Astrocyte (in vitro differentiated cells and primary cell): ENCODE results near the gene MMP21. TPM values are rescaled to one million over a fixed set of nuclear protein-coding genes. Genes with fewer than 3 reads are reported as not detected.

ENCODE experiments used
- DNase-seq: peaks from one replicate; pipeline ENCODE4 v3.0.0-alpha.2; 2010; ENCODE audit warnings: low read depth
- FAIRE-seq: peaks from 2 replicates; lab custom pipeline; 2011; peaks lifted over from hg19 to GRCh38; lab: Jason Lieb, UNC
- H2AFZ ChIP-seq: 2 replicates; pipeline ENCODE4 v1.6.0; 2012; ENCODE audit warnings: low read depth, low read length, inconsistent platforms
- H3K27ac ChIP-seq: 2 replicates; pipeline ENCODE4 v1.5.1; 2011; ENCODE audit warnings: low read depth, low read length, inconsistent platforms
- H3K27me3 ChIP-seq: 2 replicates; pipeline ENCODE4 v1.6.0; 2011; ENCODE audit warnings: low read length, inconsistent platforms; ENCODE audit not compliant: insufficient read depth
- H3K36me3 ChIP-seq: 2 replicates; pipeline ENCODE4 v1.5.1; 2011; ENCODE audit warnings: low read length, inconsistent platforms; ENCODE audit not compliant: insufficient read depth
- H3K4me1 ChIP-seq: 2 replicates; pipeline ENCODE4 v1.5.1; 2011; ENCODE audit warnings: low read length, inconsistent platforms; ENCODE audit not compliant: insufficient read depth
- H3K4me2 ChIP-seq: 2 replicates; pipeline ENCODE4 v1.6.0; 2012; ENCODE audit warnings: low read length, inconsistent platforms
- H3K4me3 ChIP-seq: 2 replicates; pipeline ENCODE4 v1.5.1; 2011; ENCODE audit warnings: low read depth, mild to moderate bottlenecking, low read length, inconsistent platforms; ENCODE audit not compliant: insufficient read depth
- H3K79me2 ChIP-seq: 2 replicates; pipeline ENCODE4 v1.6.0; 2012; ENCODE audit warnings: mild to moderate bottlenecking, low read length, inconsistent platforms; ENCODE audit not compliant: insufficient read depth
- H3K9ac ChIP-seq: 2 replicates; pipeline ENCODE4 v1.6.0; 2012; ENCODE audit warnings: mild to moderate bottlenecking, low read length, inconsistent platforms
- H3K9me3 ChIP-seq: 2 replicates; pipeline ENCODE4 v1.5.1; 2012; ENCODE audit warnings: low read depth, mild to moderate bottlenecking, low read length, inconsistent platforms; ENCODE audit not compliant: insufficient read depth
- H4K20me1 ChIP-seq: 2 replicates; pipeline ENCODE4 v1.6.0; 2012; ENCODE audit warnings: low read length, inconsistent platforms; ENCODE audit not compliant: insufficient read depth
- H3K27ac Mint-ChIP-seq: one replicate; pipeline ENCODE4 v1.8.0; 2021; ENCODE audit warnings: mild to moderate bottlenecking, mixed read lengths; ENCODE audit not compliant: unreplicated experiment
- H3K27me3 Mint-ChIP-seq: one replicate; pipeline ENCODE4 v1.8.0; 2021; ENCODE audit warnings: low read depth, mixed read lengths; ENCODE audit not compliant: unreplicated experiment
- H3K36me3 Mint-ChIP-seq: one replicate; pipeline ENCODE4 v1.8.0; 2021; ENCODE audit warnings: low read depth, mixed read lengths; ENCODE audit not compliant: unreplicated experiment
- H3K4me1 Mint-ChIP-seq: one replicate; pipeline ENCODE4 v1.8.0; 2021; ENCODE audit warnings: low read depth, mixed read lengths; ENCODE audit not compliant: unreplicated experiment
- H3K4me3 Mint-ChIP-seq: one replicate; pipeline ENCODE4 v1.8.0; 2021; ENCODE audit warnings: mild to moderate bottlenecking, moderate library complexity, mixed read lengths; ENCODE audit not compliant: unreplicated experiment
- H3K9me3 Mint-ChIP-seq: one replicate; pipeline ENCODE4 v1.8.0; 2021; ENCODE audit warnings: mild to moderate bottlenecking, mixed read lengths; ENCODE audit not compliant: unreplicated experiment
- EZH2 ChIP-seq: IDR thresholded peaks from 2 replicates; pipeline ENCODE4 v1.6.1; 2012; ENCODE audit warnings: mild to moderate bottlenecking, low read length, inconsistent platforms; ENCODE audit not compliant: insufficient read depth
- total RNA-seq: library from RNA; stranded (reverse); gene quantifications from 2 replicates; pipeline ENCODE4 v1.2.1, GENCODE V29; 2021
- TF ChIP-seq, protein P1 (sequence below): IDR thresholded peaks from 2 replicates; pipeline ENCODE4 v1.5.1; 2011; ENCODE audit warnings: low read depth, mild to moderate bottlenecking, inconsistent platforms, low read length, moderate library complexity; ENCODE audit not compliant: insufficient read depth

MMP21 gene
- total RNA-seq, 1 donor from 2014 or later, result not detected

DNA sequence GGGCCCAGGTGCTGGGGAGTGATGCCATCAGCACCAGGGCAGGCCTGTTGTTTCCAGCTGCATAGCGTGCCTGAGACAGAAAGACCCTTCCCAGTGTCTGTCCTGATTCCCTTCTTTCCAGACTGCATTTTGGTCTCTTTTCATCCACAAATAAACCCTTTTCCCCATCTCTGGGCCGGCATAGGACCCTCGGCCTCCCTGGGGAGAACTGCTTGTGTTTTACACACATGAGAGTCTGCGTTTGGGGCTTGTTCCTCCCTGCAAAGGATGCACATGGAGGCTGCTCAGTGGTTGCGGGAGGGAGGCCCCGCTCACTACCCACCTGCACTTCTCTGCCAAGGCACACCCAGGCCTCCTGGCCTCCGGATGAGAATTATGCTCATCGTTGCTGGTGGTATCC, 5.8 kb upstream of the MMP21 start:
- TF ChIP-seq EZH2, result no peak
- TF ChIP-seq, protein P1, sequence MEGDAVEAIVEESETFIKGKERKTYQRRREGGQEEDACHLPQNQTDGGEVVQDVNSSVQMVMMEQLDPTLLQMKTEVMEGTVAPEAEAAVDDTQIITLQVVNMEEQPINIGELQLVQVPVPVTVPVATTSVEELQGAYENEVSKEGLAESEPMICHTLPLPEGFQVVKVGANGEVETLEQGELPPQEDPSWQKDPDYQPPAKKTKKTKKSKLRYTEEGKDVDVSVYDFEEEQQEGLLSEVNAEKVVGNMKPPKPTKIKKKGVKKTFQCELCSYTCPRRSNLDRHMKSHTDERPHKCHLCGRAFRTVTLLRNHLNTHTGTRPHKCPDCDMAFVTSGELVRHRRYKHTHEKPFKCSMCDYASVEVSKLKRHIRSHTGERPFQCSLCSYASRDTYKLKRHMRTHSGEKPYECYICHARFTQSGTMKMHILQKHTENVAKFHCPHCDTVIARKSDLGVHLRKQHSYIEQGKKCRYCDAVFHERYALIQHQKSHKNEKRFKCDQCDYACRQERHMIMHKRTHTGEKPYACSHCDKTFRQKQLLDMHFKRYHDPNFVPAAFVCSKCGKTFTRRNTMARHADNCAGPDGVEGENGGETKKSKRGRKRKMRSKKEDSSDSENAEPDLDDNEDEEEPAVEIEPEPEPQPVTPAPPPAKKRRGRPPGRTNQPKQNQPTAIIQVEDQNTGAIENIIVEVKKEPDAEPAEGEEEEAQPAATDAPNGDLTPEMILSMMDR, result no peak
- Histone ChIP-seq H3K4me1 (no peaks in the 10 kb centered on the region), H3K79me2 (no peaks in the 10 kb centered on the region), H3K9ac (no peak overlapping the region), H3K4me3 (no peak overlapping the region), H3K9me3 (no peaks in the 10 kb centered on the region), H3K27ac (no peak overlapping the region), H2AFZ (no peak overlapping the region), H3K4me2 (no peak overlapping the region), H3K36me3 (no peaks in the 10 kb centered on the region), H3K27me3 (no peaks in the 10 kb centered on the region), H4K20me1 (no peaks in the 10 kb centered on the region)
- FAIRE-seq (no peak), DNase-seq (no peak)
- peaks cover 8% of the 10 kb centered on the region for H3K4me1 Mint-ChIP-seq
- peaks cover 17% of the 10 kb centered on the region for H3K9me3 Mint-ChIP-seq
- H3K36me3 Mint-ChIP-seq, result peaks cover 6% of the 10 kb centered on the region
- no peak overlapping the region for H3K4me3 Mint-ChIP-seq
- H3K27ac Mint-ChIP-seq, result no peak overlapping the region
- peaks cover 28% of the 10 kb centered on the region for H3K27me3 Mint-ChIP-seq

DNA sequence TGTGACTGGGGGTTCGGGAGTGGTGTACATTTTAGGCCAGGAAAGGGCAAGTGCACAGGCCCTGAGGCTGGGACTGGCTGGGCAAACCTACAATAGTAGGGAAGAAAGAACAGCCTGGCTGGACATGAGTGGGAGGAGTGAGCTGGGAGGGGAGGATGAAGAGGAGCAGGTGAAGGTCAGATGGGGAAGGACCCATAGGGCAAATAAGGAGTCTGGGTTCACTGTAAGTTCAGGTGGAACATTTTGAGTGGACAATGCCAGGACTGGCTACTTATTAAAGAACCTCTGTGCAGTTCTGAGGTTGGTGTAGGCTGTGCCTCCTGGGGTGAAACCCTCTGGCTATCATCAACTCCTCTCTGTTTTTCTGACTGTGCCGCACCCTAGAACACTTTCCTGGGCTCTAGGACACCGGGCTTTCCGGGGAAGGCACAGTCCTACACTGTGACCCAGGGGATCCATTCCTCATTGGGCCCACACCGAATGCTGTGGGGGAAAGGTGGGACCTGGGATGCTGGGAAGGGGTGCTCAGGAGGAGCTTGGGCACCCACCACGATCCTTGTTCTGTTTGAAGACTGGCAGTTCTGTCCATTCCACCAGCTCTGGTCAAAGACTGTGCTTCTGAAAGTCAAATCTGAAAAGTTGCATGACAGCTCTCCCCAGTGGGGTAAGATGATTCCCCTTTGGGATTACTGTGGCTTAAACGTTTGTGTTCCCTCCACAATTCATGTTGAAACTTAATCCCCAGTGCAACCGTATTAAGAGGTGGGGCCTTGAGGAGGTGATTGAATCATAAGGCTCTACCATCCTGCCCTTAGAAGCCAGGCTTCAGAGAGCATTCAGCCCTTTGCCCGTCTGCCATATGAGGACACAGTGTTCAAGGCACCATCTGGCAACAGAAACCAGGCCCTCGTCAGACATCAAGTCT, 4.0 kb upstream of the MMP21 start:
- Histone ChIP-seq H3K27ac (no peak overlapping the region), H3K79me2 (no peaks in the 10 kb centered on the region), H3K36me3 (no peaks in the 10 kb centered on the region), H3K4me3 (no peak overlapping the region), H2AFZ (no peak overlapping the region), H3K4me1 (no peaks in the 10 kb centered on the region), H4K20me1 (no peaks in the 10 kb centered on the region), H3K27me3 (no peaks in the 10 kb centered on the region), H3K4me2 (no peak overlapping the region), H3K9me3 (no peaks in the 10 kb centered on the region), H3K9ac (no peak overlapping the region)
- H3K27ac Mint-ChIP-seq, result no peak overlapping the region
- peaks cover 17% of the 10 kb centered on the region for H3K9me3 Mint-ChIP-seq
- no peak overlapping the region for H3K4me3 Mint-ChIP-seq
- DNase-seq (no peak), FAIRE-seq (no peak)
- H3K4me1 Mint-ChIP-seq, result peaks cover 8% of the 10 kb centered on the region
- H3K36me3 Mint-ChIP-seq, result peaks cover 6% of the 10 kb centered on the region
- no peak for TF ChIP-seq EZH2
- TF ChIP-seq, protein P1, result no peak
- H3K27me3 Mint-ChIP-seq, result peaks cover 37% of the 10 kb centered on the region

DNA sequence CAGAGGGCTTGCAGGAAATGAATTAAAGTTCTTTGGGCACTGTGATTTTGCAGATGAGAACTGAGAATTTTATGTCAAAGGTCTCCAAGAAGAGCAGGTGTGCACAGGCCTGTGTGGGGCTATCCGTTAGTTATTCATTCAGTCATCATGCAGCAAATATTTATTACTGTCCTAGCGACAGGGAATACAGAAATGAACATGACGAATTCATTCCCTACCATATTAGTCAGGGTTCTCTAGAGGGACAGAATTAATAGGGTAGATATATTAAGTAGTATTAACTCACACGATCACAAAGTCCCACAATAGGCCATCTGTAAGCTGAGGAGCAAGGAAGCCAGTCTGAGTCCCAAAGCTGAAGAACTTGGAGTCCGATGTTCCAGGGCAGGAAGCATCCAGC, 2.9 kb upstream of the MMP21 start:
- Histone ChIP-seq H3K4me3 (no peak overlapping the region), H4K20me1 (no peaks in the 10 kb centered on the region), H3K4me2 (no peak overlapping the region), H2AFZ (no peak overlapping the region), H3K36me3 (no peaks in the 10 kb centered on the region), H3K9ac (no peak overlapping the region), H3K9me3 (no peaks in the 10 kb centered on the region), H3K79me2 (no peaks in the 10 kb centered on the region), H3K4me1 (no peaks in the 10 kb centered on the region), H3K27ac (no peak overlapping the region), H3K27me3 (no peaks in the 10 kb centered on the region)
- TF ChIP-seq EZH2, result no peak
- TF ChIP-seq, protein P1, result no peak
- Mint-ChIP-seq H3K4me1 (peaks cover 8% of the 10 kb centered on the region), H3K4me3 (no peak overlapping the region), H3K27me3 (peaks cover 35% of the 10 kb centered on the region), H3K27ac (no peak overlapping the region), H3K9me3 (peaks cover 17% of the 10 kb centered on the region), H3K36me3 (peaks cover 6% of the 10 kb centered on the region)
- FAIRE-seq, result no peak
- DNase-seq, result no peak
